HepG2 (cell line): ENCODE data around the gene PFKFB2. TPM values are rescaled to one million over a fixed set of nuclear protein-coding genes. Genes with fewer than 3 reads are reported as not detected.

Experiments
- AGO1 ChIP-seq: fragments of 200-400 bp; formaldehyde crosslinking; IDR thresholded peaks from 2 replicates; pipeline ENCODE4 v1.6.1; 2017; ENCODE audit warnings: mild to moderate bottlenecking, low read depth, low read length, moderate library complexity; ENCODE audit not compliant: poor library complexity, severe bottlenecking
- MED13 ChIP-seq: sonication (generic); formaldehyde crosslinking; IDR thresholded peaks from 2 replicates; pipeline ENCODE4 v1.5.0; 2020; ENCODE audit warnings: missing genetic modification reagents
- NFKB2 ChIP-seq: sonication (generic); formaldehyde crosslinking; IDR thresholded peaks from 2 replicates; pipeline ENCODE4 v1.4.0; 2020; ENCODE audit warnings: missing genetic modification reagents, borderline replicate concordance
- REL ChIP-seq: sonication (generic); formaldehyde crosslinking; conservative IDR thresholded peaks from 2 replicates; pipeline ENCODE4 v1.8.0; 2022; ENCODE audit warnings: mild to moderate bottlenecking, missing genetic modification reagents, moderate library complexity
- SIN3A ChIP-seq: IDR thresholded peaks from 2 replicates; pipeline ENCODE4 v1.6.1; 2011; ENCODE audit warnings: low read depth, mild to moderate bottlenecking, control low read depth, low read length, borderline replicate concordance
- SNAPC2 ChIP-seq: sonication (generic); formaldehyde crosslinking; IDR thresholded peaks from 2 replicates; pipeline ENCODE4 v1.8.1; 2022; ENCODE audit warnings: mild to moderate bottlenecking, missing genetic modification reagents
- ZNF431 ChIP-seq: sonication (generic); formaldehyde crosslinking; IDR thresholded peaks from 2 replicates; pipeline ENCODE4 v1.9.0; 2022; ENCODE audit warnings: missing genetic modification reagents, low read depth, mild to moderate bottlenecking, borderline replicate concordance
- ZNF552 ChIP-seq: sonication (generic); formaldehyde crosslinking; IDR thresholded peaks from 2 replicates; pipeline ENCODE4 v1.9.0; 2022; ENCODE audit warnings: missing genetic modification reagents, mild to moderate bottlenecking, borderline replicate concordance
- ZNF644 ChIP-seq: IDR thresholded peaks from 2 replicates; pipeline ENCODE4 v1.6.1; 2016; ENCODE audit warnings: low read depth
- ZNF878 ChIP-seq: sonication (generic); formaldehyde crosslinking; IDR thresholded peaks from 2 replicates; pipeline ENCODE4 v1.8.1; 2023; ENCODE audit warnings: mild to moderate bottlenecking, missing genetic modification reagents, moderate library complexity
- polyA plus RNA-seq, 8 experiments: library from polyadenylated mRNA; depleted of rRNA in 3 of 8; stranded (reverse) in 7 of 8; unstranded in 1 of 8; fragments of >200 nt; fragmentation: Illumina TruSeq in 4 of 8; extraction: Trizol in 4 of 8; gene quantifications; 2 replicates each; pipeline versions ENCODE4 v1.2.1 to v1.2.3, GENCODE V29; 2011 to 2016; ENCODE audit warnings: low read depth in 4 of 8, missing spikeins in 1 of 8, mixed read lengths in 1 of 8; ENCODE audit not compliant: insufficient read depth in 1 of 8
- total RNA-seq, 5 experiments: library from RNA; depleted of rRNA; stranded (reverse); fragments of >200 nt; fragmentation: Illumina TruSeq; extraction: Trizol; gene quantifications; 2 replicates each; pipeline ENCODE4 v1.2.3, GENCODE V29; 2016; ENCODE audit warnings: low read depth in 1 of 5
- TF ChIP-seq, protein P1 (sequence below): IDR thresholded peaks from 2 replicates; pipeline ENCODE4 v1.6.1; 2018; ENCODE audit warnings: missing genetic modification reagents
- TF ChIP-seq, protein P2 (sequence below), 2 experiments: IDR thresholded peaks; 2 replicates each; pipeline ENCODE4 v1.6.1; 2011 to 2012; ENCODE audit warnings: low read length in 2 of 2, borderline replicate concordance in 1 of 2, low read depth in 1 of 2, mild to moderate bottlenecking in 1 of 2, moderate library complexity in 1 of 2
- TF ChIP-seq, protein P3 (sequence below): sonication (generic); formaldehyde crosslinking; IDR thresholded peaks from 2 replicates; pipeline ENCODE4 v1.4.0; 2020; ENCODE audit warnings: low read depth, missing genetic modification reagents
- TF ChIP-seq, protein P4 (sequence below): sonication (generic); formaldehyde crosslinking; IDR thresholded peaks from 2 replicates; pipeline ENCODE4 v1.8.0; 2022; ENCODE audit warnings: low read depth, missing genetic modification reagents
- TF ChIP-seq, protein P5 (sequence below): sonication (generic); formaldehyde crosslinking; IDR thresholded peaks from 2 replicates; pipeline ENCODE4 v1.5.0; 2020; ENCODE audit warnings: mild to moderate bottlenecking, missing genetic modification reagents

PFKFB2 gene
- total and polyA plus RNA-seq, 2 of the 13 experiments (the other 11 are each of a cell fraction or from before 2014, with no cell fraction given), result 4.6 to 10.6 TPM

DNA sequence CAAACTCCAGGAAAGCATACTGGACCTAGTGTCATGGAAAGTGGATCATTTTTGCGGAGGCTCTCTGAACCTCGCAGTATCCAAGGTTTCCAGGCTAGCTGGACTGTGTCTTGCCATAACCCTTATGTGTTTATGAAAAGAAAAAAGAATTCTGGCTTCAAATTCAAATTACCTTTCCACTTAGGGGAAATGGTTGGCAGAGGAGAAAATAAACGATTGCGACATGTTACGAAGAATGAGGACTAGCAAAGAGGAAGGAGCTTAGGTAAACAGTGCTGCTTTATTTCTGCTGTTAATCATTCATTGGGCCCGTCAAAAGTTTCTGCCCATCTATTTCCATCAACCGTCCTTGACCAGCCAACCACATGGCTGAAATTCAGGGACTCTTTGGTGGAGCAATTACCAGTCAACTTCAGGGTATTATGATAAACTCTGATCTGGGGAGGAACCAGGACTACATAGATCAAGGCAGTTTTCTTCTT lies 50.9 kb downstream of the PFKFB2 start, which contains the start of gene C4BPA (continued):
- TF ChIP-seq, protein P1, sequence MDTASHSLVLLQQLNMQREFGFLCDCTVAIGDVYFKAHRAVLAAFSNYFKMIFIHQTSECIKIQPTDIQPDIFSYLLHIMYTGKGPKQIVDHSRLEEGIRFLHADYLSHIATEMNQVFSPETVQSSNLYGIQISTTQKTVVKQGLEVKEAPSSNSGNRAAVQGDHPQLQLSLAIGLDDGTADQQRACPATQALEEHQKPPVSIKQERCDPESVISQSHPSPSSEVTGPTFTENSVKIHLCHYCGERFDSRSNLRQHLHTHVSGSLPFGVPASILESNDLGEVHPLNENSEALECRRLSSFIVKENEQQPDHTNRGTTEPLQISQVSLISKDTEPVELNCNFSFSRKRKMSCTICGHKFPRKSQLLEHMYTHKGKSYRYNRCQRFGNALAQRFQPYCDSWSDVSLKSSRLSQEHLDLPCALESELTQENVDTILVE, result no peak
- TF ChIP-seq, protein P2, sequence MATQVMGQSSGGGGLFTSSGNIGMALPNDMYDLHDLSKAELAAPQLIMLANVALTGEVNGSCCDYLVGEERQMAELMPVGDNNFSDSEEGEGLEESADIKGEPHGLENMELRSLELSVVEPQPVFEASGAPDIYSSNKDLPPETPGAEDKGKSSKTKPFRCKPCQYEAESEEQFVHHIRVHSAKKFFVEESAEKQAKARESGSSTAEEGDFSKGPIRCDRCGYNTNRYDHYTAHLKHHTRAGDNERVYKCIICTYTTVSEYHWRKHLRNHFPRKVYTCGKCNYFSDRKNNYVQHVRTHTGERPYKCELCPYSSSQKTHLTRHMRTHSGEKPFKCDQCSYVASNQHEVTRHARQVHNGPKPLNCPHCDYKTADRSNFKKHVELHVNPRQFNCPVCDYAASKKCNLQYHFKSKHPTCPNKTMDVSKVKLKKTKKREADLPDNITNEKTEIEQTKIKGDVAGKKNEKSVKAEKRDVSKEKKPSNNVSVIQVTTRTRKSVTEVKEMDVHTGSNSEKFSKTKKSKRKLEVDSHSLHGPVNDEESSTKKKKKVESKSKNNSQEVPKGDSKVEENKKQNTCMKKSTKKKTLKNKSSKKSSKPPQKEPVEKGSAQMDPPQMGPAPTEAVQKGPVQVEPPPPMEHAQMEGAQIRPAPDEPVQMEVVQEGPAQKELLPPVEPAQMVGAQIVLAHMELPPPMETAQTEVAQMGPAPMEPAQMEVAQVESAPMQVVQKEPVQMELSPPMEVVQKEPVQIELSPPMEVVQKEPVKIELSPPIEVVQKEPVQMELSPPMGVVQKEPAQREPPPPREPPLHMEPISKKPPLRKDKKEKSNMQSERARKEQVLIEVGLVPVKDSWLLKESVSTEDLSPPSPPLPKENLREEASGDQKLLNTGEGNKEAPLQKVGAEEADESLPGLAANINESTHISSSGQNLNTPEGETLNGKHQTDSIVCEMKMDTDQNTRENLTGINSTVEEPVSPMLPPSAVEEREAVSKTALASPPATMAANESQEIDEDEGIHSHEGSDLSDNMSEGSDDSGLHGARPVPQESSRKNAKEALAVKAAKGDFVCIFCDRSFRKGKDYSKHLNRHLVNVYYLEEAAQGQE (IDR thresholded peaks at IDR 0.05; ENCODE audit: borderline replicate concordance in 1 of 2, low read depth in 1 of 2, low read length in 2 of 2), result no peak
- TF ChIP-seq ZNF878 (no peak), SIN3A (no peak), NFKB2 (CRISPR knock-in tag) (no peak), ZNF552 (CRISPR knock-in tag) (no peak), ZNF431 (no peak), AGO1 (no peak), MED13 (CRISPR knock-in tag) (no peak), SNAPC2 (CRISPR knock-in tag) (peak; percentile 37; the same call in 1 of the 2 replicates), REL (no peak), ZNF644 (CRISPR knock-in tag) (peak; percentile 94)
- TF ChIP-seq, protein P3, sequence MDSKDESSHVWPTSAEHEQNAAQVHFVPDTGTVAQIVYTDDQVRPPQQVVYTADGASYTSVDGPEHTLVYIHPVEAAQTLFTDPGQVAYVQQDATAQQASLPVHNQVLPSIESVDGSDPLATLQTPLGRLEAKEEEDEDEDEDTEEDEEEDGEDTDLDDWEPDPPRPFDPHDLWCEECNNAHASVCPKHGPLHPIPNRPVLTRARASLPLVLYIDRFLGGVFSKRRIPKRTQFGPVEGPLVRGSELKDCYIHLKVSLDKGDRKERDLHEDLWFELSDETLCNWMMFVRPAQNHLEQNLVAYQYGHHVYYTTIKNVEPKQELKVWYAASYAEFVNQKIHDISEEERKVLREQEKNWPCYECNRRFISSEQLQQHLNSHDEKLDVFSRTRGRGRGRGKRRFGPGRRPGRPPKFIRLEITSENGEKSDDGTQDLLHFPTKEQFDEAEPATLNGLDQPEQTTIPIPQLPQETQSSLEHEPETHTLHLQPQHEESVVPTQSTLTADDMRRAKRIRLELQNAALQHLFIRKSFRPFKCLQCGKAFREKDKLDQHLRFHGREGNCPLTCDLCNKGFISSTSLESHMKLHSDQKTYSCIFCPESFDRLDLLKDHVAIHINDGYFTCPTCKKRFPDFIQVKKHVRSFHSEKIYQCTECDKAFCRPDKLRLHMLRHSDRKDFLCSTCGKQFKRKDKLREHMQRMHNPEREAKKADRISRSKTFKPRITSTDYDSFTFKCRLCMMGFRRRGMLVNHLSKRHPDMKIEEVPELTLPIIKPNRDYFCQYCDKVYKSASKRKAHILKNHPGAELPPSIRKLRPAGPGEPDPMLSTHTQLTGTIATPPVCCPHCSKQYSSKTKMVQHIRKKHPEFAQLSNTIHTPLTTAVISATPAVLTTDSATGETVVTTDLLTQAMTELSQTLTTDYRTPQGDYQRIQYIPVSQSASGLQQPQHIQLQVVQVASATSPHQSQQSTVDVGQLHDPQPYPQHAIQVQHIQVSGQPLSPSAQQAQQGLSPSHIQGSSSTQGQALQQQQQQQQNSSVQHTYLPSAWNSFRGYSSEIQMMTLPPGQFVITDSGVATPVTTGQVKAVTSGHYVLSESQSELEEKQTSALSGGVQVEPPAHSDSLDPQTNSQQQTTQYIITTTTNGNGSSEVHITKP (CRISPR knock-in tag), result no peak
- TF ChIP-seq, protein P4, sequence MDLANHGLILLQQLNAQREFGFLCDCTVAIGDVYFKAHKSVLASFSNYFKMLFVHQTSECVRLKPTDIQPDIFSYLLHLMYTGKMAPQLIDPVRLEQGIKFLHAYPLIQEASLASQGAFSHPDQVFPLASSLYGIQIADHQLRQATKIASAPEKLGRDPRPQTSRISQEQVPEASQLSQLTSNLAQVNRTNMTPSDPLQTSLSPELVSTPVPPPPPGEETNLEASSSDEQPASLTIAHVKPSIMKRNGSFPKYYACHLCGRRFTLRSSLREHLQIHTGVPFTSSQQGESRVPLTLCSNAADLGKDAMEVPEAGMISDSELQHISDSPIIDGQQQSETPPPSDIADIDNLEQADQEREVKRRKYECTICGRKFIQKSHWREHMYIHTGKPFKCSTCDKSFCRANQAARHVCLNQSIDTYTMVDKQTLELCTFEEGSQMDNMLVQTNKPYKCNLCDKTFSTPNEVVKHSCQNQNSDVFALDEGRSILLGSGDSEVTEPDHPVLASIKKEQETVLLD (CRISPR knock-in tag), result no peak
- TF ChIP-seq, protein P5, sequence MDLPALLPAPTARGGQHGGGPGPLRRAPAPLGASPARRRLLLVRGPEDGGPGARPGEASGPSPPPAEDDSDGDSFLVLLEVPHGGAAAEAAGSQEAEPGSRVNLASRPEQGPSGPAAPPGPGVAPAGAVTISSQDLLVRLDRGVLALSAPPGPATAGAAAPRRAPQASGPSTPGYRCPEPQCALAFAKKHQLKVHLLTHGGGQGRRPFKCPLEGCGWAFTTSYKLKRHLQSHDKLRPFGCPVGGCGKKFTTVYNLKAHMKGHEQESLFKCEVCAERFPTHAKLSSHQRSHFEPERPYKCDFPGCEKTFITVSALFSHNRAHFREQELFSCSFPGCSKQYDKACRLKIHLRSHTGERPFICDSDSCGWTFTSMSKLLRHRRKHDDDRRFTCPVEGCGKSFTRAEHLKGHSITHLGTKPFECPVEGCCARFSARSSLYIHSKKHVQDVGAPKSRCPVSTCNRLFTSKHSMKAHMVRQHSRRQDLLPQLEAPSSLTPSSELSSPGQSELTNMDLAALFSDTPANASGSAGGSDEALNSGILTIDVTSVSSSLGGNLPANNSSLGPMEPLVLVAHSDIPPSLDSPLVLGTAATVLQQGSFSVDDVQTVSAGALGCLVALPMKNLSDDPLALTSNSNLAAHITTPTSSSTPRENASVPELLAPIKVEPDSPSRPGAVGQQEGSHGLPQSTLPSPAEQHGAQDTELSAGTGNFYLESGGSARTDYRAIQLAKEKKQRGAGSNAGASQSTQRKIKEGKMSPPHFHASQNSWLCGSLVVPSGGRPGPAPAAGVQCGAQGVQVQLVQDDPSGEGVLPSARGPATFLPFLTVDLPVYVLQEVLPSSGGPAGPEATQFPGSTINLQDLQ, result no peak
